NCI-H1105 treated with DMSO at 0.1 percent for 48 hours (cell line): ENCODE results near the gene PHF13.

Experiments
- DNase-seq: peaks from one replicate; lab custom pipeline; 2025; lab: John Stamatoyannopoulos, UW

PHF13 gene

DNA sequence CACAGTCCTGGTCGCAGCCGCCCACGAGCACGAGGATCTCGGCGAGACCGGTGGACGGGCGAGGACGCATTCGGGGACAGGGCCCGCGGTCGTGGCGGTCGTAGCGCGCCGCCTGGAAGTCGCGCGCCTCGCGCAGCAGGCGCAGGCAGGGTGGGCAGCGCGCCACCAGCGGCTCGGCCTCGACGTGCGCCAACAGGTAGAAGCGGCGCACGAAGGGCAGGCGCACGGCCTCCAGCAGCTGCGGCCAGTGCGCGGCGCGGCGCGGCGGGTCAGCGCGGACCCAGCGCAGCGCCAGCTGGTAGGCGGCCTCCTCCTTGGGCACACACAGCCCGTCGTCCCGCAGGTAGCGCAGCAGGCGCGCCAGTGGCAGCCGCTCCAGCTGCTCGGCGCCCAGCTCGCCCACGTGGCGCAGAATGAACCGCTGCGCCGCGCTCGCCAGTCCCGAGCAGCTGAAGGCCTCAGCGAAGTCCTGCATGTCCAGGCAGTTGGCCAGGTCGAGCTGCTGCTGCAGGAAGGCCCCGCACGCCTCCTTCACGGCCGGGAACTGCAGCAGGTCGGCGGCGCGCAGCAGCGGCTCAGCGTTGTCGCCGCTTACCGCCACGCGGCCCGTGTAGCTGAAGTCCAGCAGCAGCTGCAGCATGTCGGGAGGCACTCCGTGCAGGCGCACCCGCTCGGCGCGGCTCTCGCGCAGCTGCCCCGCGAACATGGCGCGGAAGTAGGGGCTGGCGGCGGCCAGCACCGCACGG is 11.4 kb upstream of the PHF13 start:
- peak; percentile 26 for DNase-seq

DNA sequence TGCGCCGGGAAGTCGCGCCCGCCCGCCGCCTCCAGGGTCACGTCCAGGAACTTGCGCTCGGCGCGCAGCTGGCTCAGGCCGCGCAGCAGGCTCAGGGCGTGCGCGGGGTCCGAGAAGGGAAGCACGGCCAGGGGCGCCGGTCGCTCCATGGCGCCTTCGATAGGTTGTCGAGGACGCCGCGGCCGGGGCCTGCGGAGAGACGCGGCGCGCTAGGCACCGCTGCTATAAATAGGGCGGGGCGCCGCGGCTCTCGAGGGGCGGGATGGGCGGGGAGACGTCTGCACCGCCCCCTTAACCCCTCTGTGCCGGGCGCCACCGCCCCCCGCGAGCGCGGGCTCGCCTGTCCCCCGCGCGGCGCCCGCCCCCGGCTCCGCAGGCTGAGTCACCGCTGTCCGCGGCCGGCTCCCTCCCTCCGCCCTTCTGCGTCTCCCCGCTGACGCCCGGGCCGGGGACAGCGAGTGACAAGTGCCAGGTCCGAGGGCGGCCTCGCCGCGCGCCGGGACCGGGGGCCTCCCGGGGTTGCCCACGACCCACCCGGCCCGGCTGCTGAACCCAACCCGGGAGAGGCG is 10.8 kb upstream of the PHF13 start, which contains the start of gene KLHL21:
TSS of gene KLHL21 (minus strand) at position 201 of the 569 bp plus-strand sequence. CDS start at position 149, 52 bp downstream.
- peak; percentile 57 for DNase-seq

DNA sequence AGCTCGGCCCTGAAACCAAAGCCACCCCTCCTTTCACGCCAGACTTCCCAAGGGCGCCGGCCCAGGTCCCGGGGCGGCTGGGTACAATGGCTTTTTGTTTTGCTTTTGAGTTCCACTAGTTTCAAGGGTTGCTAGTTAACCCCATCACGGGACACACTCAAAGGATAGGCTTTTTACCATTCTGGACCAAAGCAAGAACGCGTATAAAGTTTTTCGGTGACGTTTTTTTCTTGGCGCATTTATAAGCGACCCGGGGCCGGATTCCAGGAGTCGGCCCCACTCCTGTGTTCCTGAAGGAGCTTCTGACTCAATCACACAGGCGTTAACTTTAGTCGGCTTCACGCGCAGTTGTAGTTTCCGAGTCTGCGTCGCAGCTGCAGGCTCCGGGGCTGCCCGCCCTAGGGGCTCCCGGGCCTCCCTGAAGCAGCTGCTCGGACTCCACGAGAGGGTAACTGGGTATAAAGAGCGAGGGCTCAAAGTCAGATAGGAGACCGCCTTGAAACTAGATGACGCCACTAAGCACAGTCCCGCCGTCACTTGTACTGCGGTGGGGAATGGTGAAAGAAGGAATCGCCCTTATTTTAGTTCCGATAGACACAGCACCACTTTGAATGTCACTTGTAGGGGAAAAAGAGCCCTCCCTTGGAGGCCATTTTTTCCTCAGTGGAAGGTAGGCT is 10.2 kb upstream of the PHF13 start:
- no peak for DNase-seq

DNA sequence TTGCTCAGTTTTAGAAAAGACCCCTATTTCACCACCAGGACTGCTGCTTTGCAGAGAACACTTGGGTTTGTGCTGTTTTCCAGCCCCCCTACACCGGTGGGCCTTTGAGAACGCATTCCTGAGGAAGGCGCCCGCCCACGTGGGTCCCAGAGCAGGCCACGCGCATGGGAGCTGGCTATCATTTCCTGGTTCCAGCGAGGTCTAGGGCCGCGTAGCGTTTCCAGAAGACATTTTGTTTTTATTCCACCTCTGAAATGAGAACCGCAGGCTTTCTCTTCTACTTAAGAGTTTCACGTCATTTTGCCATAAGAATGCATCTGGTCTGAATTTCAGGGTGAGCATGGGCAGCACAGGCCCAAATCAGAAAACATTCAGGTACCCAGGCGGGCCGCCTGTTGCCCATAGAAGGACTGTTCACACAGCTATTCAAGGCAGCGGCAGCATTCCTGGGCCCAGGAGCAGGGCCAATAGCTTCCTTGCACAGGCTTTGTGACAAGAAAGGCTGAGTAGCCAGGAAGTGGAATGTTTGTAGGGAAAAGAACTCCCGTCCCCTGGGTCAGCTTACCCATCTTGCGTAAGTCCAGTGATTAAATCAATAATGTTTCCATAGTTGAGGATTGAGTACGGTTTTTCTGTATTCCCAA is 9.5 kb upstream of the PHF13 start:
- no peak for DNase-seq

DNA sequence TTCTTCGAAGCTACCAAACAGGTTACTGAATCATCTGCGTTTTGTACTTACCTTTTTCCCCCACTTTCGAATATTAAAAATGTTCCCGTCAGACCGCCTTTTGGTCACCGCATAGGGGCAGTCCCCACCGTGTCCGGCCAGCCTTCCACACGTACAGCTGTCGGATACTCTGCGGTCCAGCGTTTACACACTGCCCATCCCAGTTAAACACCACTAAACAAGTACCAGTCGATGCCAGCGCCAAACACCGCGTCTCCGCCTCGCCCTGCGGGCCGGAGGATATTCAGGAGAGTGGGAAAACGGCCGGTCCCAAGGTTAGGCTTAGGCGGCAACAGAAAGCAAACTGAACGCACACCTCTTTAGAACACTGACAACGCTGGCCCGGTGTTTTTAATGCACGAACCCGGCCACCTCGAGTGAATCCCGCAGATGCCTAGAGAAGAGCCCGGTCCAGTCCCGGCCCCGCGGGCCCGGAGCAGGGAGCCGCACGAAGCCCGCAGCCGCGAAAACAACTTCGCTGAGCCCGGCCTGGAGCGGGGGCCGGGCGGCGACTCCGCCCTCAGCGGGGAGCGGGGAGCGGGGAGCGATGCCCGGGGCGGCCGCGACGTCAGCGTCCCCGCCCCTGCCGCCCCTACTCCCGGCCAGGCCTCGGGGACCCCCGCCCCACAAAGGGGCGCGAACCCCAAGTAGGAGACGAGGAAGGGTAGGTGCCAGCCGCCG is 730 bp upstream of the PHF13 start:
- DNase-seq = peak; percentile 56

DNA sequence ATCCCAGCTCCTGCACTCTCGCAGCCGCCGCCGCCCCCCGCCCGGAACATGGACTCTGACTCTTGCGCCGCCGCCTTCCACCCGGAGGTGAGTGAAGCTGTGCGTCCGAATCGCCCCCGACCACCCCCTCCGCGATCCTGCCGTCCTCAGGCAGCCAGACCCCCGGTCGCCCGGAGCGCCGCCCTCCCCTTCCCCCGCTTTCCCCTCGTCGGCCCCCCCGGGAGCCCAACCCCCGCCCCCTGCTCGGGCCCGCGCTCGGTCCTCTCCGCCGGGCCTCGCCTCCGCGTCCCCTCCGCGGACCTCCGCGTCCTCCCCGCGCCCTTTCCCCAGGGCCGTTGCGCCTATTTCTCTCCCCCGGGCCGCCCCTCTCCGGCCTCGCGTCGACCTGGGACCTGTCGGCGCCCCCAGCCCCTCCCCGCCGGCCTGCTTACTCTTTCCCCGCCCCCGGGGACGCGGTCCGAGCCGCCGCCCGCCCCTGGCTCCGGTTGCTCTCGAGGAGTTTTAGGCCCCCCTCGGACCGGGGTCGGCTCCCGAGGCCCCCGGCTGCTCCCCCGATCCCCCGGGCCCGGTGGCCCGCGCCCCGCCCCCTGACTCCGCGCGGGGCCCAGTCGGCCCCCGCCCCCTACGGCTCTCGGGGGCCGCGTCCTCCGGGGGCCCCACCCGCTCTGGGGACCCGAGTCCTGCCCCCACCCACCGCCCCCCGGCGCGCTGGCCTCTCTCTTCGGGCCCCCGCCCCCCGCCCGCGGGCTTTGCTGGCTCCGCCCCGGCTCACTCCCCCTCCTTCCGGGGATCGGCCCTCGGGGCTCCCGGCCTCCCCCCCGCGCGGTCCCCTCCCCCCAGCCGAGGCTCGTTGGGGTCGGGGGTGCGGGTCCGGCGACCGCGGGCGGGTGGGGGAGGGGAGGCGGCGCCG is 743 bp downstream of the PHF13 start:
- DNase-seq = no peak

DNA sequence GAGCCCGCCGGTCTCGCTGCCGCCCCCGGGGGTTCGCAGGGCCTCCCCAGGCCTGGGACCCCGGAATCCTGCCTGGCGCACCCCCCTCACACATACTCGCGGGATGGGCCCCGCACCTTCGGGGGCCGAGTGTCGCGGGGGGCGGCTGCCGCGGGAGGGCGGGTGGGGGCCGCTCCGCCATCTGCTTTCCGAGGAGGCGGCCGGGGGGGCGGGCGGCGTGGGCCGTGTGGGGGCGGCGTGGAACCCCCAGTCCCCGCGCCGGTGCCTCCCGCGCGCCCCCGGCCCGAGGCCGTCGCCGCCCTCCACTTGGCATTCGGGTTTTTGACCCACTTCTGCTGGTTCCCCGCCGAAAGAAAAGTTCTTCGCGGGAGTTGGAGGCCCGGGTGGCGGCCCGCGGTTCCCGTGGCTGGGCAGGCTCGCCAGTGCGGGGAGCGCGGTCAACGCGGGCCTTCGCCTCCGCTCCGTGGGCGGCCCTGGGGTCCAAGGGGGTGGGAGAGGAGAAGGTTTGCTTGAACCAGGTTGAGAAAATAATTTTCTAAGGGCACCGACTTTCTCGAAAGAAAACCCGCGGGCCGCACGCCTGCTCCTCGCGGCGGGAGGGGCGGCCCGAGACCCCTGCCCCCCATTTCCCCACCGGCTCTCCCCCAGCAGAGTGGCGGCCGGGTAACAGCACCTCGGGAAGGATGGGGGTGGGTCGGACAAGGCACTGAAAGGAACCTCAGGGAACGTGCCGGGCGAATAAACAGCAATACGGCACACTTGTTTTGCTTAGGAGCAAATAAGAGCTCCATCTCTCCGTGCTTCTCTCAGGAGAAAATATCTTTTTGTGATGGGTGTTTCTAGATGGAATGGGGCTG is 1.6 kb downstream of the PHF13 start:
- DNase-seq = no peak

DNA sequence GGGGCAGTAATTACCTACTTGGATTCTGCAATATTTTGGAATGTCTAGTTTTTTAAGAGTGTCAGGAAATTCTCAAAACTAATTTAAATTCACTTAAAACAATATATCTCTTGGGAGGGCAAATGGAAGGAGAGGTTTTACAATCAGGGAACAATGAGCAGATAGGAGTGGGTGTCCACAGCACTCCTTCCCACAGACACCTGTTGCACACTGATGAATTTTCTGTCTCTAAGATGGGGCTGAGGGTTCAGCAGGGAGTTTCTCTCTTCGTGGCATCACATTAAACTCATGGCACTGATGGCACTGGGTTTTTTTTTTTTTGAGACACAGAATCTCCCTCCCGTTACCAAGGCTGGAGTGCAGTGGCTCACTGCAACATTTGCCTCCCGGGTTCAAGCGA is 5.5 kb downstream of the PHF13 start:
- DNase-seq = no peak

DNA sequence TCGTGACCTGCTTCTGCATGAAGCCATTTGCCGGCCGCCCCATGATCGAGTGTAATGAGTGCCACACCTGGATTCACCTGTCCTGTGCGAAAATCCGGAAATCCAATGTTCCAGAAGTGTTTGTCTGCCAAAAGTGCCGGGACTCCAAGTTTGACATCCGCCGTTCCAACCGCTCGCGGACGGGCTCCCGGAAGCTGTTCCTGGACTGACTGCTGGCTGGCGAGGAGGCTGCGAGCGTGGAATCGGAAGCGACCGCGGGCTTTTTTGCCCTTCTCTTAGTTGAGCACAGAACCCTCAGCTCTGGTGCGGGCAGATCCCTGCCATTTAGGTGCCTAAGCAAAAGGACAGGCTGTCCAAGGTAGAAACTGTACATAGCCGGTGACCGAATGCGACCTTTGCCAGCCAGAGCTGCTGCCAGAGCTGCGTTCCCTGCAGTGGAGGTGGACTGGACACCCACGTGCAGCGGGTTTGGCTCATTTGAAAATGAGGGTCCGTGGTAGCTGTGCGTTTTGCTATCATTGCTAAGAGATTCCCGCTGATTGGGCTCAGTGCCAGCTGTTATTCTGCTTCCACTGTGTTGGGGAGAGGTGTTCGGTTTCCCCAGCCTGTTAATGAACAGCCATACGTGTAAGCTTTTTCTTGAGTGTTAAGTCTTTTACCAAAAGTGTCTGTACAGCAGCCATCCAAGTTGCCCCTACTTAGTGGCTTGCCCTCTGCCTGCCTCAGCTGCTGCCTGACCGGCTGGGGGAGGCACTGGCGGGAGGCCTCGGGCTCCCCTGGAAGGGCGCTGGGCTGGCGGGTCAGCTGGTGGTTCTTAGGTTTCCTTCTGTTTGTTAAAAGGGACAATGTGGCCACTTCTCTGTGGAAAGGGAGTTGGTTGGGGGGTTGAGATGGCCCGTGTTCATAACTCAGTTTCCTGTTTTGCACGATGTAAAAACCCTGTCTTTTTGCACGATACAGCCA is 8.2 kb downstream of the PHF13 start:
- DNase-seq = no peak

DNA sequence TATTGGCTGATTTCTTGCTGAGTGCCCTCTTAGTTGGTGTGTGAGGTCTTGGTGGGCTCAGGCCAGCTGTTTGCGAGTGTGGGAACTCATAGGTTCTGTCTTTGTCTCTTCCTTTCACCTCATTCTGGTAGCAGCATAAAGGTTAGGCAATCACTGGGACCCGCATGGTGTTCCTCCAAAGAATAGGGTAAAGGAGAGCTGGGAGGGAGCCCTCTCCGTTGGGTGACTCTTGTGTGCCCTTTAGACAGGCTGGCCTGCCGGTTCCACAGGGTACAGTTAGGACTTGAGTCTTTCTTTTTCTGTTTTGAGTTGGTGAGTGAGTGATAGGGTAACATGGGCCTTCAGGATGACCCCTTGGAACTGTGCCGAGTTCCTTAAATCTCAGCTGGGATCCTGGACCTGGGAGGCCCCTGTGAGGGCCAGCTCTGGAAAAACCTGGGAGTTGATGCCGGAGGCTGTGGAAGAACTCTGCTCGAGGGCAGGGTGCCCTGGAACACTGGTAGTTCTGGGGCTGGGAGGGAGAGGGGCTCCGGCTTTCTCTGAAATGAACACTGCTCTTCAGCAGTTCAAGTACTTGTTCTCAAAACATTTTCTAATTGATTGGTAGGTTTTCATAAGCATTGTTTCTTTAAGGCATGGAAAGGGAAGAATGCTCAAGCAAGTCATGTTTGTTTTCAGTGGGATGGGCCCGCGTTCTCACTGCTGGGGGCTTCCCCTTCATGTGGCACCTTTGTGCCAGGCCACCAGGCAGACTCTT is 9.0 kb downstream of the PHF13 start:
- DNase-seq = no peak

DNA sequence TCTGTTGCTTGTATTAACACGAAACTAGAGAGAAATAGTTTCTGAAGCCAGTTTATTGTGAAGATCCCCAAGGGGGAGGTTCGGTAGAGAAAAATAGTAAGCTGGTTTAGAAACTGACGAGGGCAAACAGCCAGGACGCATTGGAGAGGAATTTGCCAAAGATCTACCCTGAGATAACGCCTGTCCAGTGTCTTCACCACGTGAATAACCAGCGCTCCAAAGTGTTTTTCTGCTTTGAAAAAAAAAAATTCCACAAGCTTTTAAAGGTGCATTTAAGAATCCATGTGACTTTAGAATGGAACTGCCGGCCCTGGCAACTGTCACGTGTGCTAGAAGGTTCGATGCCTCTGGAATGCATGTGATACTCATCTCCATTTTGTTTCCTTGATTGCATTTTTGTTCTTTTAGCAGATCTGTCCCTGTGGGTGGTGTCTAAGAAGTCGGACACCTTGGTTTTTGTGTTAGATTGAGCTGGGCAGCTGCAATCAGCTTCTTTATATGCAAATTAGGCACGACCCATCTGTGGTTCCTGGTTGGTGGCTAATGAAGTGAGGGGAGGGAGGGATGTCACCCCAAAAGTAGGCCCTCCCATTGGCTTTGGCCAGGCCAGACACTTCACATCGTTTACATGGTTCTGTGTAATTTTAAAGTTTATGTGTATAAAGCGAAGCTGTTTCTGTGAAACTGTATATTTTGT is 9.9 kb downstream of the PHF13 start:
- no peak for DNase-seq

DNA sequence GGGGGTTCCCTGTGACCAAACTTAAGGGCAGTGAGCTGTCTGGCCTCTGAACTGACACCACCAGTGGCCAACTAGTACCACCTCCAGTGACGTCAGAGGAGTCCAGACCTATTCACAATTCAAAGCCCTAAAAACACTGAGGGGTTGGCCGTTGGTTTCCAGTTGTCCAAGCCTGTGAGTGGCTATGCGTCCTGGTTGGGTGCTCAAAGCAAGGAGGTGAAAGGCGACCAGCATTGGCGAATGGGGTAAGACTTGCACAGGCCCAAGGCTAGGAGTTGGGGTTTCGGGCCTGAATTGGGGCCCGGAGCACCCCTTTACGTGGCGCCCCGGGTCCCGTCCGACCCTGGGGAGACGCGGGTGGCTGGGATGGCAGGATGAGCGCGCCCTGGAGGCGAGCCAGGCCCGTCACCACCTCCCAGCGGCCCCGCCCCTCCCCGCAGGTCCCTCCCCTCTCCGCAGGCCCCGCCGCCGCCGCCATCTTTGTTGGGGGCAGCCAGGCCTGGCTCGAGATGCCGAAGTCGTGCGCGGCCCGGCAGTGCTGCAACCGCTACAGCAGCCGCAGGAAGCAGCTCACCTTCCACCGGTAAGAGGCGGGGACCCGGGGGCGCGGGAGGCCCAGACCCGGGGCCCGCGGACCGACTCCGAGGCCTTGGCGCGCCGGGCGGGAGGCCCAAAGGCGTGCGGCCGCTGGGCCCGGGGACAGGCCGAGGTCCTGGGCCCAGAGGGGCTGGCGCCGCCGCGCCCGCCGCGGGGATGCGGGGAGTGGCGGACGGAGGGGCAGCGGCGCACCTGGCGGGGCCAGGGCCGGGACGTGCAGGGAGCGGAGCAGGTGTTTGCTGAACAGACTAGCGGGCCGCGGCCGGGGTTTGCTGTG is 11.4 kb downstream of the PHF13 start, which contains the start of gene THAP3:
TSS of gene THAP3 (plus strand) at position 159 of the 874 bp plus-strand sequence. CDS start at position 510, 351 bp downstream.
- peak; percentile 78 for DNase-seq

DNA sequence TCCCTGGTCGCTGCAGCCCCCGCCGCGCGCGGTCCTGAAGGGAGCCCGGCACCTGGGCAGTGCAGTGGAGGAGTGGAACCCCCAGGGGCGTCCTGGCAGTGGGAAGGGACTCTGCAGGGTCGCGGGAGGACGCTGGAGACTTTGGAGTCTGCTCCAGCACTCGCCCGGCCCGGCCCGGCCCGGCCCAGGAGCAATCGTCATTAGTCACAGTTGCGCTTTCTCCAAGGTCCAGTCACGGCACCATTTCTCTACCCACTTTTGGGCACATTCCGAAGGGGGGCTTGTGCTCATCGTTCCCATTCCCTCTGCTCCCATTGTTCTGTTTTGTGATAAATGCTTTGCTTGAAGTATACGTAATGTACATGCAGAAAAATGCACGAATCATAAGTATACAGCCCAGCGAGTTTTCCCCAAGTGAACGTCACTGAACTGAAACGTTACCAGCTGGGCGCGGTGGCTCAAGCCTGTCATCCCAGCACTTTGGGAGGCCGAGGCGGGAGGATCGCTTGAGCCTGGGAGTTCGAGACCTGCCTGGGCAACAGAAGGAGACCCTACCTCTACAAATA is 12.1 kb downstream of the PHF13 start:
- DNase-seq = peak; percentile 3

DNA sequence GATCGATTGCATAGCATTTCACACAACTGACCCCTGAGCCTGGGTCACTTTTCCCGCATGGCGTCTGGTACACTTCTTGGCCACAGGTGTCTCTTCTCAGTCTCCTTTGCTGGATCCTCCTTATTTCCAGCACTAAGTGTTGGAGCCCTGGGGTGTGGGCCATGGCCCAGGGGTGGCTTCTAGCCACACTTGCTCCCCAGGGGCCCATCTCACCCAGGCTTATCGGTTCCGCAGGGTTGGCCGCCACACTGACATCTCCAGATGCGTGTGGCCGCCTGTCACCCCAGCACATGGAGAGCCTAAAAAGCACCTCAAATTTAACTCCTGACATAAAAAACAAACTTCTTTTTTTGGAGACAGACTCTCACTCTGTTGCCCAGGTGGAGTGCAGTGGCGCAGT is 13.5 kb downstream of the PHF13 start:
- DNase-seq = no peak

DNA sequence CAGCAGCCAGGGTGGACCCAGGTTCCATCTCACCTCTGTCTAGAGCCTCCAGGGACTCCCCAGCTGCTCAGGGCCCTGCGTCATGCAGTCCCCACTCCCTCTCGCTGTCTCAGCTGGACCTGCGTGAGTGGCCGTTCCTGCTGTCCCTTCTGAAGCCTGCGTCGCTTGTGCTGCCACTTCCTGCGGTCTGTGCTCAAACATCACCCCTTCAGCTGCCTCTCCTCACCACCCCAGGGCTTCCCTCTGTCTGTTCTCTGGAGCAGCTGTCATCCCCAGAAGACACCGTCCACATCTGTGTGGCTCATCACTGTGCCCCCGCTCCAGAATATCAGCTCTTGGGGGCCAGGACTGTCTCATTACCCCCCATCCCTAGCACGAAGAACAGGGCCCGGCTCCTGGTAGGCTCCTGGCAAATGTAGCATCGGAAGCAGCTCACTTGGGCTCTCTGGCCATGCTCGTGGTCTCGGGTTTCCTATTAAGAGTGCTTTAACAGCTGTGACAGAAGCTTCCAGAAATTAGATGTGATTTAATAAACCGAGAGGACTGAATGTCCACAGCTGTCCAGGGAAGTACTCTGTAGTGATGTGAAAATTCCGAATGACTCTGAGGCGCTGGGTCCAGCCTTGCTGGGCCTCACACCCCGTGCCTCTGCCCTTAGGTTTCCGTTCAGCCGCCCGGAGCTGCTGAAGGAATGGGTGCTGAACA is 14.5 kb downstream of the PHF13 start:
- DNase-seq = no peak
